Measurements from ENCODE around the gene MAN2A2. TPM values are rescaled to one million over a fixed set of nuclear protein-coding genes. Genes with fewer than 3 reads are reported as not detected.

MAN2A2 gene
- total and polyA plus RNA-seq, 9 of the 15 experiments (the other 6 are each of a cell fraction or from before 2014, with no cell fraction given) = 7.3 to 151 (median 43.4) TPM

- TF ChIP-seq UBTF (IDR thresholded peaks at IDR 0.05; ENCODE audit: borderline replicate concordance in 1 of 2, low read depth in 2 of 2, low read length in 2 of 2) (peak in 1 of 2 experiments; percentile 67; a peak in 1 of 4 replicates), ZNF76 (CRISPR knock-in tag; IDR thresholded peaks at IDR 0.05; ENCODE audit: borderline replicate concordance) (no peak), BHLHE40 (IDR thresholded peaks at IDR 0.05; ENCODE audit: low read length) (peak; percentile 87), ZNF133 (CRISPR knock-in tag; IDR thresholded peaks at IDR 0.05) (no peak), HDAC2 (IDR thresholded peaks at IDR 0.05) (no peak), SMAD3 (CRISPR knock-in tag; conservative IDR thresholded peaks at IDR 0.05) (no peak), ZBTB2 (IDR thresholded peaks at IDR 0.05) (peak; percentile 81; the same call in 1 of the 2 replicates), ETV1 (tag; conservative IDR thresholded peaks at IDR 0.05; ENCODE audit: low read depth) (0 out of 2 replicates have a peak, but pooled peaks have one; percentile 11), ZFX (CRISPR knock-in tag; IDR thresholded peaks at IDR 0.05) (peak; percentile 56; the same call in 1 of the 2 replicates), MAX (CRISPR knock-in tag; IDR thresholded peaks at IDR 0.05) (0 out of 2 replicates have a peak, but pooled peaks have one; percentile 1), JUN (IDR thresholded peaks at IDR 0.05; ENCODE audit: borderline replicate concordance, low read depth, low read length) (no peak), JUN (CRISPR knock-in tag; IDR thresholded peaks at IDR 0.05; ENCODE audit: borderline replicate concordance) (no peak), ESRRA (IDR thresholded peaks at IDR 0.05; ENCODE audit: borderline replicate concordance, low read depth) (peak; percentile 64), ZNF644 (tag; IDR thresholded peaks at IDR 0.05; ENCODE audit: low read depth) (no peak), CBX1 (IDR thresholded peaks at IDR 0.05; ENCODE audit: low read depth) (0 out of 2 replicates have a peak, but pooled peaks have one; percentile 64), RBBP5 (IDR thresholded peaks at IDR 0.05; ENCODE audit: borderline replicate concordance, insufficient read depth, low read length, poor library complexity, severe bottlenecking) (peak; percentile 62), JUND (IDR thresholded peaks at IDR 0.05; ENCODE audit: borderline replicate concordance, low read depth, low read length) (peak; percentile 3; the same call in 1 of the 2 replicates), JUND (tag; IDR thresholded peaks at IDR 0.05; ENCODE audit: borderline replicate concordance, low read depth, low read length) (no peak), NRF1 (conservative IDR thresholded peaks at IDR 0.05 in 1 of 2, IDR thresholded peaks at IDR 0.05 in 1 of 2) (peak; percentile 94), HDAC1 (IDR thresholded peaks at IDR 0.05) (peak in 1 of 2 experiments; percentile 55; a peak in 2 of 4 replicates)
These were observed 32.0 kb downstream of the MAN2A2 start, which contains the start of gene UNC45A (continued) for GRCh38 chr15:90934949-90935751.
